ENCODE data around the gene PCDHB7.
"Not testable (repeated sequence)": the region's sequence is repeated elsewhere in the genome, so short reads cannot be mapped to it uniquely, and the experiment has no call there.

The PCDHB7 gene

DNA sequence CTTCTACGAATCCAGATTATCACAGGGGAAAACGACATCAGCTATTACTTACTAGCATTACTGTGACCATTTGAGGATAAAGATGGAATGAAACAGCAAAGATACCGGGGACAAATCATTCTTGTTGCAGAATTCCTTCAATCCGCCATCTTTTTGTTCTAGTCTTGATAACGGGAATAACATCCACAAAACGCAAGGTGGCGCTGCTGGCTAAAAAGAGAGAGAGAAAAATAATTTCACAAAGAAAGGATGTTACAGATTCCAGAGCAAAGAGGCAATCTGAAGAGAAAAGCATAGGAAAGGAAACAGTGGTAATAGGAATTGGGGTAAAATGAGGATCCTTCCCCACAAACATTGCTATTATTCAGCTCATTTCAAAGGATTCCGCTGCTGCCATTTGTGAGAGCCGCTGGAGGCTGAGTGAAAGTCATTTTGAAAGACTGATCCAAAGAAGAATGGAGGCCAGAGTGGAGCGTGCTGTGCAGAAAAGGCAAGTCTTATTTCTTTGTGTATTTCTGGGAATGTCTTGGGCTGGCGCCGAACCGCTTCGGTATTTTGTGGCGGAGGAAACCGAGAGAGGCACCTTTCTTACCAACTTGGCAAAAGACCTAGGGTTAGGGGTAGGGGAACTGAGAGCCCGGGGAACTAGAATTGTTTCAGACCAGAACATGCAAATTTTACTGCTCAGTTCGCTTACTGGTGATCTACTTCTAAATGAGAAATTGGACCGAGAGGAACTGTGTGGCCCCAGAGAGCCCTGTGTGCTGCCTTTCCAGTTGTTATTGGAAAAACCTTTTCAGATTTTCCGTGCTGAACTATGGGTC, at the start of gene PCDHB7:
Gene PCDHB7 (plus strand): TSS at position 264 of the 824 bp plus-strand sequence. CDS start 192 bp downstream, at position 456.
- DNase-seq, result no peak

DNA sequence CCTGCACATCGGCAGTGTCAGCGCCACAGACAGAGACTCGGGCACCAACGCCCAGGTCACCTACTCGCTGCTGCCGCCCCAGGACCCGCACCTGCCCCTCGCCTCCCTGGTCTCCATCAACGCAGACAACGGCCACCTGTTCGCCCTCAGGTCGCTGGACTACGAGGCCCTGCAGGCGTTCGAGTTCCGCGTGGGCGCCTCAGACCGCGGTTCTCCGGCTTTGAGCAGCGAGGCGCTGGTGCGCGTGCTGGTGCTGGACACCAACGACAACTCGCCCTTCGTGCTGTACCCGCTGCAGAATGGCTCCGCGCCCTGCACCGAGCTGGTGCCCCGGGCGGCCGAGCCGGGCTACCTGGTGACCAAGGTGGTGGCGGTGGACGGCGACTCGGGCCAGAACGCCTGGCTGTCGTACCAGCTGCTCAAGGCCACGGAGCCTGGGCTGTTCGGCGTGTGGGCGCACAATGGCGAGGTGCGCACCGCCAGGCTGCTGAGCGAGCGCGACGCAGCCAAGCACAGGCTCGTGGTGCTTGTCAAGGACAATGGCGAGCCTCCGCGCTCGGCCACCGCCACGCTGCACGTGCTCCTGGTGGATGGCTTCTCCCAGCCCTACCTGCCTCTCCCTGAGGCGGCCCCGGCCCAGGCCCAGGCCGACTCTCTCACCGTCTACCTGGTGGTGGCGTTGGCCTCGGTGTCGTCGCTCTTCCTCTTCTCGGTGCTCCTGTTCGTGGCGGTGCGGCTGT, 48.9 kb upstream of the PCDHB7 start:
- not testable (repeated sequence) for DNase-seq

DNA sequence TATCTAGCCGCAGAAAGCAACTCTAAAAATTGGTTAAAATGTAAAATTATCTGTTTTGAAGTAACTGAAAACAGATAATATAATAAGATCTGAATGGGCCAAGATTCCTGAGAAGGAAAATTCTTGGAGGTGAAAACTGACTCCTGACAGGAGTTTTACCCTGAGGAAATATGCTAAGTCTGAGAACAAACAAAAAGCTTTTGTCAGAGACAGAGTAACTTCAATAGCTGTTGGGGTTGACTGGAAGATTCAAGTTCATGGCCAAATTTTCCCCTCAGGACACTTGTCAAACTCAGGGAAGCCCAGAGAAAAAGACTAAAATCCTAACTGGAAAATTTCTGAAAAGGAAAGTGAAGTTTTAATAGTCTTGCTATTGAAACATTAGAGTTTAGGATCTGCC, 45.1 kb upstream of the PCDHB7 start:
- DNase-seq, result no peak

DNA sequence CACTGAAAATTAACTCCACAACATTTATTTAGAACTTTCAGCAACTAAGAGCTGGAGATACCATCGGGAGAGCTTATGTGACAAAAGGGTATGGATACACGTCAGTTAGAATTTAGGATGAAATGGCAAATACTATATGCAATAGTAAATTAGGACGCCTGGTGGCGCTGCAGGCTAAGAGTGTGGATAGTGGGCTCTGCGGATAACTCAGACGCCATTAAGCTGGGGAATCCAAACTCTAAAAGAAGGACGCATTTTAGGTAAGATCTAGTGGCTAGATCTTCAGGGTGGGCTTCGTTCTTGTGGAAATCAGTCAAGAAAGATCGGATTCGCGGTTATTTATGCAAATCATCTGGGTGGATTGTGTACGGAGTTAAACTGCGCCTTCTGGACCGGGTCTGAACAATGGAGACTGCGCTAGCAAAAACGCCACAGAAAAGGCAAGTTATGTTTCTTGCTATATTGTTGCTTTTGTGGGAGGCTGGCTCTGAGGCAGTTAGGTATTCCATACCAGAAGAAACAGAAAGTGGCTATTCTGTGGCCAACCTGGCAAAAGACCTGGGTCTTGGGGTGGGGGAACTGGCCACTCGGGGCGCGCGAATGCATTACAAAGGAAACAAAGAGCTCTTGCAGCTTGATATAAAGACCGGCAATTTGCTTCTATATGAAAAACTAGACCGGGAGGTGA, 37.3 kb upstream of the PCDHB7 start, which contains the start of gene PCDHB5:
Gene PCDHB5 (plus strand): TSS at position 177 of the 688 bp plus-strand sequence. CDS start 229 bp downstream, at position 406.
- no peak for DNase-seq

DNA sequence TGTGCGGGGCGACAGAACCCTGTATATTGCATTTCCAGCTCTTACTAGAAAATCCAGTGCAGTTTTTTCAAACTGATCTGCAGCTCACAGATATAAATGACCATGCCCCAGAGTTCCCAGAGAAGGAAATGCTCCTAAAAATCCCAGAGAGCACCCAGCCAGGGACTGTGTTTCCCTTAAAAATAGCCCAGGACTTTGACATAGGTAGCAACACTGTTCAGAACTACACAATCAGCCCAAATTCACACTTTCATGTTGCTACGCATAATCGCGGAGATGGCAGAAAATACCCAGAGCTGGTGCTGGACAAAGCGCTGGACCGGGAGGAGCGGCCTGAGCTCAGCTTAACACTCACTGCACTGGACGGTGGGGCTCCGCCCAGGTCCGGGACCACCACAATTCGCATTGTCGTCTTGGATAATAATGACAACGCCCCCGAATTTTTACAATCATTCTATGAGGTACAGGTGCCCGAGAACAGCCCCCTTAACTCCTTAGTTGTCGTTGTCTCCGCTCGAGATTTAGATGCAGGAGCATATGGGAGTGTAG, 36.7 kb upstream of the PCDHB7 start:
- no peak for DNase-seq

DNA sequence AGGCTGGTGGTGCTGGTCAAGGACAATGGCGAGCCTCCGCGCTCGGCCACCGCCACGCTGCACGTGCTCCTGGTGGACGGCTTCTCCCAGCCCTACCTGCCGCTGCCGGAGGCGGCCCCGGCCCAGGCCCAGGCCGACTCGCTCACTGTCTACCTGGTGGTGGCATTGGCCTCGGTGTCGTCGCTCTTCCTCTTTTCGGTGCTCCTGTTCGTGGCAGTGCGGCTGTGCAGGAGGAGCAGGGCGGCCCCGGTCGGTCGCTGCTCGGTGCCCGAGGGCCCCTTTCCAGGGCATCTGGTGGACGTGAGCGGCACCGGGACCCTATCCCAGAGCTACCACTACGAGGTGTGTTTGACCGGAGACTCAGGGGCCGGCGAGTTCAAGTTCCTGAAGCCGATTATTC, 35.1 kb upstream of the PCDHB7 start:
- DNase-seq, result not testable (repeated sequence)

DNA sequence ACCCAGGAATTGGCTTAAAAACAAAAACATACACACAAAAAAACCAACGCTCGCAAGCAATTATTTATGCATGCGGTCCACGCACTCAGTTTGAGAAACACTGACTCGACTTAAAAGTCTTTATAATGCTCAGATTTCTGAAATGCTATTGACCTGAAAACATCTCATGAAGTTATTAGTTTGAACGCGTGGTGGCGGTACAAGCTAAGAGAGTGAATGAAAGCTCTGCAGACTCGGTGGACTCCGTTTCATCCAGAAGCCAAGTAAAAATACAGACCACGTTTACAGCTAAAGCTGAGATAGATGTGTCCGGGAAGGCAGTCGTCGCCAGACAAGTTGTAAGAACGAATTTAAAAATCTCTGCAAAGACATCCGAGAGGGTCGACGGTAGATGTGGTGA, 22.6 kb upstream of the PCDHB7 start, which contains the start of gene PCDHB6:
Gene PCDHB6 (plus strand): TSS at position 246 of the 400 bp plus-strand sequence. CDS start 201 bp downstream, outside the sequence.
- peak; percentile 59 for DNase-seq

DNA sequence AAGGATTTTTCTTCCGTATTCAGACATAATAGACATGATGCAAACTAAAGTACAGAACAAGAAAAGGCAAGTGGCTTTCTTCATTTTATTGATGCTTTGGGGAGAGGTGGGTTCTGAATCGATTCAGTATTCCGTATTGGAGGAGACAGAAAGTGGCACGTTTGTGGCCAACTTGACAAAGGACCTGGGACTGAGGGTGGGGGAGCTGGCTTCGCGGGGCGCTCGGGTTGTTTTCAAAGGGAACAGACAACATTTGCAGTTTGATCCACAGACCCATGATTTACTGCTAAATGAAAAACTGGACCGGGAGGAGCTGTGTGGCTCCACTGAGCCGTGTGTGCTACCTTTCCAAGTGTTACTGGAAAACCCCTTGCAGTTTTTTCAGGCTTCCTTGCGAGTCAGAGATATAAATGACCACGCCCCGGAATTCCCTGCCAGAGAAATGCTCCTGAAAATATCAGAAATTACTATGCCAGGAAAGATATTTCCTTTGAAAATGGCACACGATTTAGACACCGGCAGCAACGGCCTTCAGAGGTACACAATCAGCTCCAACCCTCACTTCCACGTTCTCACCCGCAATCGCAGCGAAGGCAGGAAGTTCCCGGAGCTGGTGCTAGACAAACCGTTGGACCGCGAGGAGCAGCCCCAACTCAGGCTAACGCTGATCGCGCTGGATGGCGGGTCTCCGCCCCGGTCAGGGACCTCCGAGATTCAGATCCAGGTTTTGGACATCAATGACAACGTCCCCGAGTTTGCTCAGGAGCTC, 22.0 kb upstream of the PCDHB7 start:
- DNase-seq, result no peak

DNA sequence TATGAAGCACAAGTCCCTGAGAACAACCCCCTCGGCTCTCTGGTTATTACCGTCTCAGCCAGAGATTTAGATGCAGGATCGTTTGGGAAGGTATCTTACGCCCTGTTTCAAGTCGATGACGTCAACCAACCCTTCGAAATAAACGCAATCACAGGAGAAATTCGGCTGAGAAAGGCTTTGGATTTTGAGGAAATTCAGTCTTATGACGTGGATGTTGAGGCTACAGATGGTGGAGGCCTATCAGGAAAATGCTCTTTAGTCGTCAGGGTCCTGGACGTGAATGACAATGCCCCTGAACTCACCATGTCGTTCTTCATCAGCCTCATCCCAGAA, 21.5 kb upstream of the PCDHB7 start:
- DNase-seq, result no peak

DNA sequence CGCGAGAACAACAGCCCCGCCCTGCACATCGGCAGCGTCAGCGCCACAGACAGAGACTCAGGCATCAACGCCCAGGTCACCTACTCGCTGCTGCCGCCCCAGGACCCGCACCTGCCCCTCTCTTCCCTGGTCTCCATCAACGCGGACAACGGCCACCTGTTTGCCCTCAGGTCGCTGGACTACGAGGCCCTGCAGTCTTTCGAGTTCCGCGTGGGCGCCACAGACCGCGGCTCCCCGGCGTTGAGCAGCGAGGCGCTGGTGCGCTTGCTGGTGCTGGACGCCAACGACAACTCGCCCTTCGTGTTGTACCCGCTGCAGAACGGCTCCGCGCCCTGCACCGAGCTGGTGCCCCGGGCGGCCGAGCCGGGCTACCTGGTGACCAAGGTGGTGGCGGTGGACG, 20.8 kb upstream of the PCDHB7 start:
- not testable (repeated sequence) for DNase-seq

DNA sequence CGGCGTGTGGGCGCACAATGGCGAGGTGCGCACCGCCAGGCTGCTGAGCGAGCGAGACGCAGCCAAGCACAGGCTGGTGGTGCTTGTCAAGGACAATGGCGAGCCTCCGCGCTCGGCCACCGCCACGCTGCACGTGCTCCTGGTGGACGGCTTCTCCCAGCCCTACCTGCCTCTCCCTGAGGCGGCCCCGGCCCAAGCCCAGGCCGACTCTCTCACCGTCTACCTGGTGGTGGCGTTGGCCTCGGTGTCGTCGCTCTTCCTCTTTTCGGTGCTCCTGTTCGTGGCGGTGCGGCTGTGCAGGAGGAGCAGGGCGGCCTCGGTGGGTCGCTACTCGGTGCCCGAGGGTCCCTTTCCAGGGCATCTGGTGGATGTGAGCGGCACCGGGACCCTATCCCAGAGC, 20.3 kb upstream of the PCDHB7 start:
- DNase-seq, result not testable (repeated sequence)

DNA sequence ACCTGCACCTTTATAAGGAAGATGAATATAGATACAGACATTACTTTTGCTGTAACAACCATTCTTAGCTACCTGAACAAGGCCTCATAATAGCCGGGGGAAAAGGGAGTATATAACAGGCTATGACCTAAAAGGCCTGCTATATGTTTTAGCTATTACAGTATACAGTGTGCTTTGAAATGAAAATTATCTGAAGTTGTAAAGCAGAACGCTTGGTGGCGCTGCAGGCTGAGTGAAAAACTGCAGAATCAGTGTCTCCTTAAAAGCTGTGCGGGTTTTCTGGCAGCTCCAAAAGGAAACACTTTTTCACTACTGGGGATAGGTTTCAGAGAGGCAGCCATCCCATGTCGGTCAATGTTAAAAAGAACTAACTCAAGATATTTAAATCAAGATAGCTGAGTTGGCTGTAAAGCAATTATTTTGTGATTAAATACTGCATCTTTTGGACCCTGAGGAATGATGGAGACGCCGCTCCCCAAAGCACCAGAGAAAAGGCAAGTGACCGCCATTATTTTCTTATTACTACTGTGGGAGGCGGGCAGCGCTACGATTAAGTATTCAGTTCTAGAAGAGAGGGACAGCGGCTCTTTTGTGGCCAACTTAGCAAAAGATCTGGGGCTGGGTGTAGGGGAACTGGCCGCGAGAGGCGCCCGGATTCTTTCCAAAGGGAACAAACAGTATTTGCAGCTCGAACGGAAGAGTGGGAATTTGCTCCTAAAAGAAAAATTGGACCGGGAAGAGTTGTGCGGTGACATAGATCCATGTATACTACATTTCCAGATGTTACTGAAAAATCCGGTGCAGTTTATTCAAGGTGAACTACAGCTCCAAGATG, 16.7 kb upstream of the PCDHB7 start:
- DNase-seq, result peak; percentile 53

DNA sequence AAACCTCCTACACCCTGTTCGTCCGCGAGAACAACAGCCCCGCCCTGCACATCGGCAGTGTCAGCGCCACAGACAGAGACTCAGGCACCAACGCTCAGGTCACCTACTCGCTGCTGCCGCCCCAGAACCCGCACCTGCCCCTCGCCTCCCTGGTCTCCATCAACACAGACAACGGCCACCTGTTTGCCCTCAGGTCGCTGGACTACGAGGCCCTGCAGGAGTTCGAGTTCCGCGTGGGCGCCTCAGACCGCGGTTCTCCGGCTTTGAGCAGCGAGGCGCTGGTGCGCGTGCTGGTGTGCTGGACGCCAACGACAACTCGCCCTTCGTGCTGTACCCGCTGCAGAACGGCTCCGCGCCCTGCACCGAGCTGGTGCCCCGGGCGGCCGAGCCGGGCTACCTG, 15.1 kb upstream of the PCDHB7 start:
- DNase-seq, result not testable (repeated sequence)

DNA sequence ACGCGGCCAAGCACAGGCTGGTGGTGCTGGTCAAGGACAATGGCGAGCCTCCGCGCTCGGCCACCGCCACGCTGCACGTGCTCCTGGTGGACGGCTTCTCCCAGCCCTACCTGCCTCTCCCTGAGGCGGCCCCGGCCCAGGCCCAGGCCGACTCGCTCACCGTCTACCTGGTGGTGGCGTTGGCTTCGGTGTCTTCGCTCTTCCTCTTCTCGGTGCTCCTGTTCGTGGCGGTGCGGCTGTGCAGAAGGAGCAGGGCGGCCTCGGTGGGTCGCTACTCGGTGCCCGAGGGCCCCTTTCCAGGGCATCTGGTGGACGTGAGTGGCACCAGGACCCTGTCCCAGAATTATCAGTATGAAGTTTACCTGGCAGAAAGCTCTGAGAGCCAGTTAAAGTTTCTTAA, 14.5 kb upstream of the PCDHB7 start:
- not testable (repeated sequence) for DNase-seq

DNA sequence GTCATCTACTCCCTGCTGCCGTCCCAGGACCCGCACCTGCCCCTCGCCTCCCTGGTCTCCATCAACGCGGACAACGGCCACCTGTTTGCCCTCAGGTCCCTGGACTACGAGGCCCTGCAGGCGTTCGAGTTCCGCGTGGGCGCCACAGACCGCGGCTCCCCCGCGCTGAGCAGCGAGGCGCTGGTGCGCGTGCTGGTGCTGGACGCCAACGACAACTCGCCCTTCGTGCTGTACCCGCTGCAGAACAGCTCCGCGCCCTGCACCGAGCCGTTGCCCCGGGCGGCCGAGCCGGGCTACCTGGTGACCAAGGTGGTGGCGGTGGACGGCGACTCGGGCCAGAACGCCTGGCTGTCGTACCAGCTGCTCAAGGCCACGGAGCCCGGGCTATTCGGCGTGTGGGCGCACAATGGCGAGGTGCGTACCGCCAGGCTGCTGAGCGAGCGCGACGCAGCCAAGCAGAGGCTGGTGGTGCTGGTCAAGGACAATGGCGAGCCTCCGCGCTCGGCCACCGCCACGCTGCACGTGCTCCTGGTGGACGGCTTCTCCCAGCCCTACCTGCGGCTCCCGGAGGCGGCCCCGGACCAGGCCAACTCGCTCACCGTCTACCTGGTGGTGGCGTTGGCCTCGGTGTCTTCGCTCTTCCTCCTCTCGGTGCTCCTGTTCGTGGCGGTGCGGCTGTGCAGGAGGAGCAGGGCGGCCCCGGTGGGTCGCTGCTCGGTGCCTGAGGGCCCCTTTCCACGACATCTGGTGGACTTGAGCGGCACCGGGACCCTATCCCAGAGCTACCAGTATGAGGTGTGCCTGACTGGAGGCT, 2.1 kb downstream of the PCDHB7 start:
- not testable (repeated sequence) for DNase-seq

DNA sequence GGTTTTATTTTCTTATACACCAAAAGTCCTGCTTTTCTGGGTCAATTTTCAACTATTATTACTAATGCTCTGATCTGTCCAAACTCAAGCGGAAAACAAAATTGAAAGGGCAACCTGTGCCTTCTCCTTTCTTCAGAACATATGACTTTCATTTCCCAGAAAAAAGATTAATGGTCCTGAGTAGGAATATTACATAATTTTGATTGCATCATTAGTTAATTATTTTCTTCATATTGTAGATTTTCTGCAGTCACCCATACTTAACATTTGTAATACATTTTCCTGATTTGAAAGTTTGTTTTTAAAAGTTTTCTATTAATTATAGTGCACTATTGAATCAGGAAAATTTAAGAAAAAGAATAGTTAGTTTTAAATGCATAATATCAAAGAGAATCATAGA, 3.5 kb downstream of the PCDHB7 start:
- no peak for DNase-seq

DNA sequence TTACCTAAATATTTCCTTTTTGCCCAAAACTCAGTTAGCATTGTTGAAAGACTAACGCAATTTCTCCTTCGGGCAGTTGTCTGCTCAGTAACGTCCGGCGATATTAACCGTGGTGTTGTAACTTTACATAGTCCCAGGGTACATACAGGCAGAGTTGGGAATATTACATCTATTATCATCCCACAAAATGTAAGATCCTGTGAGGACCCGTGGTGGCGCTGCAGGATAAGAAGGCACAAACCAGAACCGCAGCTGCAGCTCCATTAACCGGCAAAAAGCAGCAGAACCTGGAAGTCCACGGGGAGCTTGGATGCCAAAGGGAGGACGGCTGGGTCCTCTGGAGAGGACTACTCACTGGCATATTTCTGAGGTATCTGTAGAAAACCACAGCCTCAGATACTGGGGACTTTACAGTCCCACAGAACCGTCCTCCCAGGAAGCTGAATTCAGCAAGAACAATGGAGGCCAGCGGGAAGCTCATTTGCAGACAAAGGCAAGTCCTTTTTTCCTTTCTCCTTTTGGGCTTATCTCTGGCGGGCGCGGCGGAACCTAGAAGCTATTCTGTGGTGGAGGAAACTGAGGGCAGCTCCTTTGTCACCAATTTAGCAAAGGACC, 5.2 kb downstream of the PCDHB7 start, which contains the start of gene PCDHB8:
Gene PCDHB8 (plus strand): TSS at position 214 of the 615 bp plus-strand sequence. CDS start 245 bp downstream, at position 459.
- peak; percentile 66 for DNase-seq

DNA sequence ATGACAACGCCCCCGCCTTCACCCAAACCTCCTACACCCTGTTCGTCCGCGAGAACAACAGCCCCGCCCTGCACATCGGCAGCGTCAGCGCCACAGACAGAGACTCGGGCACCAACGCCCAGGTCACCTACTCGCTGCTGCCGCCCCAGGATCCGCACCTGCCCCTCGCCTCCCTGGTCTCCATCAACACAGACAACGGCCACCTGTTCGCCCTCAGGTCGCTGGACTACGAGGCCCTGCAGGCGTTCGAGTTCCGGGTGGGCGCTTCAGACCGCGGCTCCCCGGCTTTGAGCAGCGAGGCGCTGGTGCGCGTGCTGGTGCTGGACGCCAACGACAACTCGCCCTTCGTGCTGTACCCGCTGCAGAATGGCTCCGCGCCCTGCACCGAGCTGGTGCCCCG, 6.9 kb downstream of the PCDHB7 start:
- DNase-seq, result not testable (repeated sequence)

DNA sequence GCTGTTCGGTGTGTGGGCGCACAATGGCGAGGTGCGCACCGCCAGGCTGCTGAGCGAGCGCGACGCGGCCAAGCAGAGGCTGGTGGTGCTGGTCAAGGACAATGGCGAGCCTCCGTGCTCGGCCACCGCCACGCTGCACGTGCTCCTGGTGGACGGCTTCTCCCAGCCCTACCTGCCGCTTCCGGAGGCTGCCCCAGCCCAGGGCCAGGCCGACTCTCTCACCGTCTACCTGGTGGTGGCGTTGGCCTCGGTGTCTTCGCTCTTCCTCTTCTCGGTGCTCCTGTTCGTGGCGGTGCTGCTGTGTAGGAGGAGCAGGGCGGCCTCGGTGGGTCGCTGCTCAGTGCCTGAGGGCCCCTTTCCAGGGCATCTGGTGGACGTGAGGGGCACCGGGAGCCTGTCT, 7.4 kb downstream of the PCDHB7 start:
- not testable (repeated sequence) for DNase-seq

DNA sequence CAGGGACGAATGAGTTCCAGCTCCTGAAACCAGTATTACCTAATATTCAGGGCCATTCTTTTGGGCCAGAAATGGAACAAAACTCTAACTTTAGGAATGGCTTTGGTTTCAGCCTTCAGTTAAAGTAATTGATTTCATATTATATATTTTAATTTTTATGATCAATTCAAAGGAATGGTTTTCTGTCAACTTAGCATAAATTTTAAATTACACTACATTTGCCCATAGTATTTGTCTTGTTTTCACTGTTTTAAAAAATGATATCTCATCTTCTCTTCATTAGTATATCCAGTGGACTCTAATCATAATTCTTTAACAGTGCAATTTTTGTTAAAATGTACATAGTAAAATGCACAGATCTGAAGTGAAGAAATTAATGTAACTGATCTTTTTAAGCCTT, 7.9 kb downstream of the PCDHB7 start:
- no peak for DNase-seq

Data from 8988T (cell line).